Gastroesophageal sphincter (tissue), 3 donors: ENCODE measurements around the gene SEMA3F.

Experiments
- CTCF ChIP-seq, 4 experiments: fragments of 200-600 bp in 2 of 4; fragments of 450-650 bp in 2 of 4; sonication (generic) in 1 of 4; IDR thresholded peaks; one replicate each; pipeline ENCODE4 v1.5.1; 2017 to 2019; ENCODE audit warnings: antibody characterized with exemption in 4 of 4, mild to moderate bottlenecking in 2 of 4, moderate library complexity in 2 of 4
- EP300 ChIP-seq: sonication (generic); formaldehyde crosslinking; IDR thresholded peaks from one replicate; pipeline ENCODE4 v1.6.1; 2017; ENCODE audit warnings: antibody characterized with exemption, mild to moderate bottlenecking
- POLR2A ChIP-seq, 2 donors: fragments of 450-650 bp; IDR thresholded peaks; one replicate each; pipeline ENCODE4 v1.6.1; 2017; ENCODE audit warnings: antibody characterized with exemption in 2 of 2, mild to moderate bottlenecking in 2 of 2, moderate library complexity in 1 of 2
- POLR2AphosphoS5 ChIP-seq: sonication (generic); formaldehyde crosslinking; IDR thresholded peaks from one replicate; pipeline ENCODE4 v1.6.1; 2017; ENCODE audit warnings: antibody characterized with exemption

GRCh38 chr3:50189989-50190388 is 34.9 kb downstream of the SEMA3F start:
- no peak for TF ChIP-seq POLR2A (IDR thresholded peaks at IDR 0.05)
- no peak for TF ChIP-seq CTCF (IDR thresholded peaks at IDR 0.05)
- no peak for TF ChIP-seq EP300
- no peak for TF ChIP-seq POLR2AphosphoS5
